G401 (cell line): ENCODE results near the gene BNC1. TPM values are rescaled to one million over a fixed set of nuclear protein-coding genes. Genes with fewer than 3 reads are reported as not detected.
"Not testable (repeated sequence)": the region's sequence is repeated elsewhere in the genome, so short reads cannot be mapped to it uniquely, and the experiment has no call there.

Source experiments
- DNase-seq: peaks from one replicate; pipeline ENCODE4 v3.0.0-alpha.2; 2015; ENCODE audit warnings: low spot score
- in situ Hi-C: cut with HindIII; loops from 2 replicates; pipeline ENCODE4 v1.10.0; 2016; ENCODE audit warnings: low sequenced_read_pairs, mixed read lengths
- total RNA-seq: library from RNA; depleted of rRNA; stranded (reverse); fragments of >200 nt; shearing (Covaris generic); gene quantifications from 2 replicates; pipeline ENCODE4 v1.2.3, GENCODE V29; 2014

Gene BNC1
- total RNA-seq, 1 experiment from 2014 or later = not detected

DNA sequence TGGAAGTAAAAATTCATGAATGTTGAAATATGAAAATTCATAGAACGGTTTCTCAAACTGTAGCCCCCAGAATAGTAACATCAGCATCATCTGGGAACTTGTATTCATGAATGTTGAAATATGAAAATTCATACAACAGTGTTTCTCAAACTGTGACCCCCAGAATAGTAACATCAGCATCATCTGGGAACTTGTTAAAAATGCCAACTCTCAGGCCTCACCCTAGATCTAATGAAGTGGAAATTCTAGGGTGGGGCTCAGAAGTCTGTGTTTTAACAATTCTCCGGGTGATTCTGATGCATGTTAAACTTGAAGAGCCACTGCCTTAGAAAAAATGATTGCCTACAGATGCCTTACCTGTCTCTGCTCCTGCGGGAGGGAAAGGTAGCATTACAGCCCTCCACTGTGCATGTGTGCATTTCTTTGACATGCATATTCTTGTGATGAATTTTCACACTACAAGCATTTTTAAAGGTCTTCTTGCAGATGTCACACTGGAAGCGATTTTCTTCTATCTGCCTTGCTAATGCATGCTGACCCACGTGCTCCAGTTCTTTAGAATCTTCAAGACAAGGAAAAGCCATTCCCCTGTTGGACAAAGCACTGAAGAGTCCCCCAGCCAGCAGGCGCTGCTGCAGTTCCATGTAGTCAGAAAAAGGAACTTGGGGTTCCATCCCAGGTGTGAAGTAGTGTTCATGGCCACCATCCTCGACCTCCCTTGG is 21.7 kb downstream of the BNC1 start:
- no peak for DNase-seq
- in situ Hi-C loops = no loop called here

- in situ Hi-C loops = not testable (repeated sequence)
These were observed 22.3 kb downstream of the BNC1 start for GRCh38 chr15:83262181-83262580.

DNA sequence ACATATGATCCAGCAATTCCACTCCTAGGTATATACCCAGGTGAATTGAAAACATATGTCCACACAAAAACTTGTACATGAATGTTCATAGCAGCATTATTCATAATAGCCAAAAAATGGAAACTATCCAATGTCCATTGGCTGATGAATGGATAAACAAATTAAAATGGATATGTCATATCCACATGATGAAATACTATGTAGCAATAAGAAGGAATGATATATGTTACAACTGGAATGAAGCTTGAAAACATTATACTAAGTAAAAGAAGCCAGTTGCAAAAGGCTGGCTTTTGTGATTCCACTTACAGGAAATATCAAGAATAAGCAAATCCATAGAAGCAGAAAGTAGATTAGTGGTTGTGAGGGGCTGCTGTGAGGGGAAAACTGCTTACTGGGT is 33.7 kb downstream of the BNC1 start:
- in situ Hi-C loops = no loop called here
- DNase-seq = no peak

More at GRCh38 chr15:83262181-83262580, 22.3 kb downstream of the BNC1 start:
- not testable (repeated sequence) for DNase-seq

- DNase-seq = no peak
- in situ Hi-C loops = no loop called here
These were observed 35.5 kb downstream of the BNC1 start for GRCh38 chr15:83249030-83249343.

- in situ Hi-C loops = no loop called here
- peak; percentile 75 for DNase-seq
These were observed 36.1 kb downstream of the BNC1 start for GRCh38 chr15:83248151-83249029.

- in situ Hi-C loops = no loop called here
- no peak for DNase-seq
These were observed 40.8 kb downstream of the BNC1 start for GRCh38 chr15:83243634-83244033.

- in situ Hi-C loops = no loop called here
- DNase-seq = no peak
These were observed 54.2 kb downstream of the BNC1 start for GRCh38 chr15:83230242-83230641.

DNA sequence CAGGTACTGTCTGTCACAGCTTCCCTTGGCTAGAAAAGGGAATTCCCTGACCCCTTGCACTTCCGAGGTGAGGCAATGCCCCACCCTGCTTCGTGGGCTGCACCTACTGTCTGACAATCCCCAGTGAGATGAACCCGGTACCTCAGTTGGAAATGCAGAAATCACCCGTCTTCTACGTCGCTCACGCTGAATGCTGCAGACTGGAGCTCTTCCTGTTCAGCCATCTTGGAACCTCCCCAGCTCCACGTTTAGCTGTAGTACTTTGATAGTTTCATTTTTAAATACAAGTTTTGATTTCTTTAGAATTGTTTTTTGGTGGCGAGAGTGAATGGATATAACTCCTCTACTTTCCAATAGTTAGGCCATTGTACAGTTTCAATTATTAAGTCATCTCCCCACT is 59.0 kb downstream of the BNC1 start:
- in situ Hi-C loops = no loop called here
- no peak for DNase-seq

DNA sequence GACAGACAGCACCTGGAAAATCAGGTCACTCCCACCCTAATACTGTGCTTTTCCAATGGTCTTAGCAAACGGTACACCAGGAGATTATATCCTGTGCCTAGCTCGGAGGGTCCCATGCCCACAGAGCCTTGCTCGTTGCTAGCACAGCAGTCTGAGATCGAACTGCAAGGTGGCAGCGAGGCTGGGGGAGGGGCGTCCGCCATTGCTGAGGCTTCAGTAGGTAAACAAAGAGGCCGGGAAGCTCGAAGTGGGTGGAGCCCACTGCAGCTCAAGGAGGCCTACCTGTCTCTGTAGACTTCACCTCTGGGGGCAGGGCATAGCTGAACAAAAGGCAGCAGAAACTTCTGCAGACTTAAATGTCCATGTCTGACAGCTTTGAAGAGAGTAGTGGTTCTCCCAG is 62.7 kb downstream of the BNC1 start:
- DNase-seq, in situ Hi-C loops: not testable (repeated sequence)

- in situ Hi-C loops = no loop called here
- no peak for DNase-seq
These were observed 65.4 kb downstream of the BNC1 start for GRCh38 chr15:83219026-83219425.

- in situ Hi-C loops = no loop called here
- no peak for DNase-seq
These were observed 69.2 kb downstream of the BNC1 start for GRCh38 chr15:83215306-83215705.

DNA sequence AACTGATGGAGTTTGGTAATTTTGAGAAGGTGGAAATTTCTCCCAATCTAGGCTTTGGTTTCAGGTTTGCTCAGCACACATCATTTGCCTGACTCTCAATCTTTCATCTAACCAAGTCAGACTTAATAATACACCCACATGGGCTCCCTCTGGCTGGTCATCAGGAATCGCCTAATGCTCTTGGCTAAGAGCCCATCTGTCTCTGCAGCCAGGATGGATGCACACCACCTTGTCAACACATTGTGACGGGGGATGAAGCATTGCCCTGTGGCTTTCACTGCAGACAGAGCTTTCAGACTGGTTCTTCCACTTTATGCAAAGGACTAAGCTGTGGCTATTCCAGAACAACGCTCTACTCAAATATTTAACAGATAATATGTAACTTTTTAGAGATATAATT is 73.8 kb downstream of the BNC1 start:
- in situ Hi-C loops = no loop called here
- peak; percentile 83 for DNase-seq

- in situ Hi-C loops = no loop called here
- DNase-seq = no peak
These were observed 75.1 kb downstream of the BNC1 start for GRCh38 chr15:83209333-83209732.

GRCh38 chr15:83208367-83208661 is 76.2 kb downstream of the BNC1 start:
- in situ Hi-C loops = no loop called here
- peak; percentile 32 for DNase-seq

DNA sequence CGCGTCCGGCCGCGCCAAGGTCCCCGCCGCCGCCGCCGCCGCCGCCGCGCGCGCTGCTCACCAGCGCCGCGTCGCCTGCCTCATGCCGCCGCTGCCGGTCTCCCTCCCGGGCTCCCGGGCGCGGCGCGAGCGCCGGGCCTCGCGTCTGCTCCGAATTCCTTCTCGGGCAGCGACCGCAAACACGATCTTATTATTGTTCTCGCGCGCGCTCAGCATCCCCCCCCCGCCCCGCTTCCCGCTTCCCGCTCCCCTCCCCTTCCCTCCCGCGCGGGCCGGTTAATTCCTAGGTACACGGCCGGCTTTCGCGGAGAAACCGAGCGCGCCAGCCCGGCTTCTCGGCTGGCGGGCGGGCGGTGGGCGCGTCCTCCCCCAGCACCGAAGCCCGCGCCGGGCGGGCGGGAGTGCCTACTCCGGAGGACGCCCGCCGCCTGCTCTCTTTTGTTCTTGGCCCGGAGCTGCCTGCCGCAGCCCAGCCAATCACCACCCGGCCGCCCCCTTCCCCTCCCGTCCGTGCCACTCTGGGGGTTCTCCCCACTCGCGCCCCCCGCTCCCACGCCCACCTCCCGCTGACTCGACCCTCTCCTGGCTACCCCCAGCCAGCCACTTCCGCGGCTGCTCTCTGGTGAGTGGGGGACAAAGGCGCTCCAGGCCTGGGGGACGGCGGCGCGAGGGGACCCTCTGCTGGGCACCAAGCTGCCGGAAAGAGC is 76.7 kb downstream of the BNC1 start, which contains the start of gene HDGFL3:
Gene HDGFL3, minus strand, starts transcription at position 164 of the 707 bp plus-strand sequence. CDS start 409 bp downstream, outside the sequence.
- in situ Hi-C loops = no loop called here
- DNase-seq = peak; percentile 80

DNA sequence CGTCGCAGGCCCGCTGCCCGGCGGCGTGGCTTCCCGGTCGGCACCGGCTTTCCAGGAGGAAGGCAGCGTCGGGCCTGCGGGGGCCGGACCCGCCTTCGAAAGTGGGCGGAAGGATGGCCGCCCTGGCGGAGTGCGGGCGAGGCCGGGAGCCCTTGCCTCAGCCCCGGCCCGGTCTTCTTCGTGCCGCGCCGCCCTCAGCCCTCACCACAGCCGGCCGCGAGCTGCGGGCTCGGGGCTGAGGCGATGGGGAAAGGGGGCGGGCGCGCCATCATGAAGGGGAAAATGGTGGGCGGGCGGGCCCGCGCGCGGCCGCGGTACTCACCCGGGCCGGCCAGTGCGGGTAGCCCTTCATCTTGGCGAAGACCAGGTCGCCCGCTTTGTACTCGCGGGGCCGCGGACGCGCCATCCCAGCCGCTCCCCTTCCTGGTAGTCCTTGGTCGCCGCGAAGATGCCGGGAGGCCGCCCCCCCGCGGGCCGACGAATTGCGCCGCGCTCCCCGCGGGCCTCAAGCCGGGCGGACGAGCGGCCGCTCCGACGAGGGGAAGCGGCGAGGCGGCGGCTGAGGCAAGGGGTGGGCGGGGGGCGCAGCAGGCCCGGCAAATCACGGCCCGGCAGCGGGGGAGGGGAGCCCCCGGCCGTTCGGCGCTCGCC is 77.3 kb downstream of the BNC1 start:
- peak; percentile 42 for DNase-seq
- in situ Hi-C loops = no loop called here

GRCh38 chr15:83206526-83207008 is 77.9 kb downstream of the BNC1 start:
- DNase-seq = peak; percentile 37
- in situ Hi-C loops = no loop called here
